ENCODE data around the gene SLFN13.

The SLFN13 gene

DNA sequence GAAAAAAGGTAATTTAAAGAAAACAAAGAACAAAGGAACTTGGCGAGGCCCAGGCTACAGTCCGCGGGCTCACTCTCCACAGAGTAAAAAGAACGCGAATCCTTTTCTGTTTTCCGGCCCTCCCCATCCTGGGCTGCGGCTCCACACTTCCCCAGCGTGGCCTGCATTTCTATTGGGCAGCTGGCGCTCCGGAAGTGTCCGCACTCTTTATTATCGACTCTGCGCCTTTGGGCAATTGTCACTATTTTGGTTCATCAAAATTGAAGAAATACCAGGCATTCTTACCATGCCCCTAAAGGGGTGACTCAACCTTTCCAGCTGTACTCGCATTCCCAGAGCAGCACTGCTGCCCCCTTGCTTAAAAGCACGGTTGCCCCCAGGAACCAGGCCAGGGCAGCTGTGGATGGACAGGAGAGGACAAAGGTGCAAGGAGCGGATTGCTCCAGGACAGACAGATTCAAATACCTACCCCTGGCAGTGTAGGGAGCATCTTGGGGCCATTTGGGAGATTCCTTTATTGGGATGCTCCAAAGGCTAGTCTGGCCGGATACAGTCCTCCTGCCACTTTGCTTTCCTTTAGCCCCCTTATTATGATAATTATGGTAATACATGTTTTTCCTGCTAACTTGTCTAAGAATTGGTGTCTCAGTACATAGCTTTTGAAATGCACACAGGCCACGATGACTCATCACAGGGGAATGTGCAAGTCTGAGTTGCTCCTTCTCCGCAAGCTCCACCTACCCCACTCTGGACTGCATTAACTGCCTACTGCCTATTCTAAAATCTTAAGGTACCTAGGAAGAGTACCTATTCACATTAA lies 15.3 kb downstream of the SLFN13 start:
- Histone ChIP-seq H3K4me1 (ENCODE audit: insufficient read depth, poor library complexity, severe bottlenecking) (peaks cover 10% of the 10 kb centered on the region), H3K36me3 (ENCODE audit: low read depth) (no peaks in the 10 kb centered on the region), H3K27ac (ENCODE audit: poor library complexity, severe bottlenecking) (peak overlapping the region; percentile 31), H3K27me3 (ENCODE audit: insufficient read depth, poor library complexity, severe bottlenecking) (no peaks in the 10 kb centered on the region), H3K4me3 (ENCODE audit: severe bottlenecking) (no peak overlapping the region), H3K9me3 (ENCODE audit: severe bottlenecking) (no peaks in the 10 kb centered on the region)
- ATAC-seq (ENCODE audit: low read depth) = peak; percentile 100
- TF ChIP-seq, protein P1, sequence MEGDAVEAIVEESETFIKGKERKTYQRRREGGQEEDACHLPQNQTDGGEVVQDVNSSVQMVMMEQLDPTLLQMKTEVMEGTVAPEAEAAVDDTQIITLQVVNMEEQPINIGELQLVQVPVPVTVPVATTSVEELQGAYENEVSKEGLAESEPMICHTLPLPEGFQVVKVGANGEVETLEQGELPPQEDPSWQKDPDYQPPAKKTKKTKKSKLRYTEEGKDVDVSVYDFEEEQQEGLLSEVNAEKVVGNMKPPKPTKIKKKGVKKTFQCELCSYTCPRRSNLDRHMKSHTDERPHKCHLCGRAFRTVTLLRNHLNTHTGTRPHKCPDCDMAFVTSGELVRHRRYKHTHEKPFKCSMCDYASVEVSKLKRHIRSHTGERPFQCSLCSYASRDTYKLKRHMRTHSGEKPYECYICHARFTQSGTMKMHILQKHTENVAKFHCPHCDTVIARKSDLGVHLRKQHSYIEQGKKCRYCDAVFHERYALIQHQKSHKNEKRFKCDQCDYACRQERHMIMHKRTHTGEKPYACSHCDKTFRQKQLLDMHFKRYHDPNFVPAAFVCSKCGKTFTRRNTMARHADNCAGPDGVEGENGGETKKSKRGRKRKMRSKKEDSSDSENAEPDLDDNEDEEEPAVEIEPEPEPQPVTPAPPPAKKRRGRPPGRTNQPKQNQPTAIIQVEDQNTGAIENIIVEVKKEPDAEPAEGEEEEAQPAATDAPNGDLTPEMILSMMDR (IDR thresholded peaks at IDR 0.05; ENCODE audit: poor library complexity, severe bottlenecking) = no peak
- peak; percentile 93 for DNase-seq (ENCODE audit: low spot score)

DNA sequence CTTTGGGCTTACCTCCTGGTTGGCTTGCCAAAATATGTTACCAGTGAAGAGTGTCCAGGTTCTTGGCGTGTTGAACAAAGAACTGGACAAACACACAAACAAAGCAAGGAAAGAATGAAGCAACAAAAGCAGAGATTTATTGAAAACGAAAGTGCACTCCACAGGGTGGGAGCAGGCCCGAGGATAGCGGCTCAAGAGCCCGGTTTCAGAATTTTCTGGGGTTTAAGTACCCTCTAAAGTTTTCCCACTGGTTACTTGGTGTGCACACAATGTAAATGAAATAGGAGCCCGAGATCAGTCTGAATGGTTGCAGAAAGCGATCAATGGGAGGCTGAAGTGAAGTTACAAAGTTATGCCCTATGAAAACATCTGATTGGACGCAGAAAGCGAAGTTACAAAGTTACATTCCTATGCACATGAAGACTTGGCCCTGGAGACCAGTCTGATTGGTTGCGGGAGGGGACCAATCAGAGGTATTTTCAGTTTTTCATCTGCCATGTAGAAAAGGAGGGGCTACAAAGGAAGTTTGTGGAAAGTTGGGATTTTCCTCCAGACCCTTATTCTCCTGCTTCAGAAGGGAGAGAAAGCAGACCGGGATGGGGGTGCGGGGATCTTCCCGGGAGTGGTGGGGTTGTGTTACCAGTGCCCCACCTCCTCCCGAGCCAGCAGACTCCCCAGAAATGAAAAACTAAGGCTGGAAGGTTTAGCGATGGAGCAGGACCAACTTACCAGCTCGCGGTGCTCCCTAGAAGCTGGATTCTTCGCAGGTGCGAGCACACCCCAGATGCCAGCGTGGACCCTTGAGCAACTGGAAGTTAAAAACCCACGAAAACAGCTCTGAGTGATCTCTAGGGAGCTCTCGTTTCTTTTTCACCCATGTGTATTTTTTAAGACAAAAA lies 16.1 kb downstream of the SLFN13 start, which contains the start of gene SLFN12:
Gene SLFN12, minus strand, starts transcription at position 325 of the 899 bp plus-strand sequence. CDS start 9,472 bp downstream, outside the sequence.
- no peaks in the 10 kb centered on the region for H3K9me3 ChIP-seq (ENCODE audit: severe bottlenecking)
- TF ChIP-seq, protein P1 (IDR thresholded peaks at IDR 0.05; ENCODE audit: poor library complexity, severe bottlenecking) = no peak
- ATAC-seq (ENCODE audit: low read depth) (no peak), DNase-seq (ENCODE audit: low spot score) (no peak)
- H3K27ac ChIP-seq (ENCODE audit: poor library complexity, severe bottlenecking) = peak within 1 kb of the TSS; percentile 31
- H3K4me3 ChIP-seq (ENCODE audit: severe bottlenecking) = no peak within 1 kb of the TSS
- H3K4me1 ChIP-seq (ENCODE audit: insufficient read depth, poor library complexity, severe bottlenecking) = peaks cover 10% of the 10 kb centered on the region
- no peaks in the 10 kb centered on the region for H3K36me3 ChIP-seq (ENCODE audit: low read depth)
- peaks cover 2% of the 10 kb centered on the region for H3K27me3 ChIP-seq (ENCODE audit: insufficient read depth, poor library complexity, severe bottlenecking)

DNA sequence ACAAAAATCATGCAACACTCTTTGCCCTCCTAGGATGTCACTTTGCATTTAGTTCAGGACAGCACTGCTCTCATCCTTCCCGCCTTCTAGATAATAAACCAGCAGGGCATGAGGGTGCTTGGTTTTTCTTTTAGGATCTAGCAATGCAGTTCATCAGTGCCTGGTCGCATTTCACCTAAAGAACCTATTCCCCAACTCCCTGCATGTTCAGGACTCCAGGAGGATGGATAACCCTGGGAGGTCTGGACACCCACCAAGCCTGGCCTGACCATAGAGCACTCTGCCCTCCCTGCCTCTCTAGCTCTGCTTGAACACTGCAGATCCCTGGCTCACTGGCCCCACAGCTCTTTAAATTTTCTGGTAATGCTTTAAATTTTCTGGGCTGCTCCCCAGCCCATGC lies 18.9 kb downstream of the SLFN13 start:
- H3K27me3 ChIP-seq (ENCODE audit: insufficient read depth, poor library complexity, severe bottlenecking) = peaks cover 8% of the 10 kb centered on the region
- no peak for ATAC-seq (ENCODE audit: low read depth)

DNA sequence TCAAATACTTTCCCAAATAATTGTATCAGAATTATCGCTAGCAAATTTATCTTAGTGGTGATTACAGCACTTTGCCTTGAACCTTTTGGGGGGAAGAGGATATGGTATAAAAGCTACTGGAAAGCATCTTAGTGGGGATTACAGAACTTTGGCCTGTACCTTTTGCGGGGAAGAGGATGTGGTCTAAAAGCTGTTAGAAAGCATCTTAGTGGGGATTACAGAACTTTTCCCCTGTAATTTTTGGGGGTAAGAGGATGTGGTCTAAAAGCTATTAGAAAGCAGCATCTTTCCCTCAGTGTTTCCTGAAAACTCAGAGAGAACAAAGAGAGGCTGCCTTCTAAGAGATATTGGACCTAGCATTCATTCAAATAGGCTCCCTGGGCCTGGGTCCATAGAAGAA lies 20.3 kb downstream of the SLFN13 start:
- H3K27me3 ChIP-seq (ENCODE audit: insufficient read depth, poor library complexity, severe bottlenecking) = peaks cover 17% of the 10 kb centered on the region
- TF ChIP-seq, protein P1 (IDR thresholded peaks at IDR 0.05; ENCODE audit: poor library complexity, severe bottlenecking) = no peak
- H3K4me1 ChIP-seq (ENCODE audit: insufficient read depth, poor library complexity, severe bottlenecking) = peaks cover 3% of the 10 kb centered on the region
- DNase-seq (ENCODE audit: low spot score) = no peak
- H3K9me3 ChIP-seq (ENCODE audit: severe bottlenecking) = no peaks in the 10 kb centered on the region
- H3K27ac ChIP-seq (ENCODE audit: poor library complexity, severe bottlenecking) = no peak overlapping the region
- H3K36me3 ChIP-seq (ENCODE audit: low read depth) = no peaks in the 10 kb centered on the region
- ATAC-seq (ENCODE audit: low read depth) = no peak
- no peak overlapping the region for H3K4me3 ChIP-seq (ENCODE audit: severe bottlenecking)

More for the DNA sequence above, 18.9 kb downstream of the SLFN13 start:
- TF ChIP-seq, protein P1 (IDR thresholded peaks at IDR 0.05; ENCODE audit: poor library complexity, severe bottlenecking) = no peak
- no peaks in the 10 kb centered on the region for H3K9me3 ChIP-seq (ENCODE audit: severe bottlenecking)
- no peak for DNase-seq (ENCODE audit: low spot score)
- peaks cover 10% of the 10 kb centered on the region for H3K4me1 ChIP-seq (ENCODE audit: insufficient read depth, poor library complexity, severe bottlenecking)
- no peak overlapping the region for H3K27ac ChIP-seq (ENCODE audit: poor library complexity, severe bottlenecking)
- no peak overlapping the region for H3K4me3 ChIP-seq (ENCODE audit: severe bottlenecking)
- H3K36me3 ChIP-seq (ENCODE audit: low read depth) = no peaks in the 10 kb centered on the region
